K562 (cell line): Measurements from ENCODE around the gene ZNF165. TPM values are rescaled to one million over a fixed set of nuclear protein-coding genes. Genes with fewer than 3 reads are reported as not detected.

Source experiments
- BCOR ChIP-seq: fragments of 450-650 bp; IDR thresholded peaks from 2 replicates; pipeline ENCODE4 v1.6.1; 2016
- CREB3L1 ChIP-seq: fragments of 450-650 bp; IDR thresholded peaks from 2 replicates; pipeline ENCODE4 v1.6.1; 2014; ENCODE audit warnings: low read depth, mild to moderate bottlenecking, moderate library complexity, borderline replicate concordance
- DMBX1 ChIP-seq: fragments of 250-450 bp; sonication (Bioruptor Pico); IDR thresholded peaks from 2 replicates; pipeline ENCODE4 v1.8.0; 2022; ENCODE audit warnings: inconsistent platforms, mild to moderate bottlenecking, moderate library complexity, borderline replicate concordance
- GTF2A2 ChIP-seq: IDR thresholded peaks from 2 replicates; pipeline ENCODE4 v1.6.1; 2016; ENCODE audit warnings: mild to moderate bottlenecking, missing genetic modification characterization, missing compliant biosample characterization
- MECOM ChIP-seq: fragments of 250-450 bp; sonication (Bioruptor Pico); IDR thresholded peaks from 2 replicates; pipeline ENCODE4 v1.8.0; 2022; ENCODE audit warnings: inconsistent platforms
- MYNN ChIP-seq, 2 experiments: sonication (generic); formaldehyde crosslinking in 1 of 2; IDR thresholded peaks; 2 replicates each; pipeline versions ENCODE4 v1.5.0 to v1.6.1; 2016 to 2020; ENCODE audit warnings: antibody characterized with exemption in 1 of 2, missing genetic modification reagents in 1 of 2
- NFIC ChIP-seq: fragments of 450-650 bp; IDR thresholded peaks from 2 replicates; pipeline ENCODE4 v1.6.1; 2017; ENCODE audit warnings: mild to moderate bottlenecking, inconsistent platforms
- NR2C1 ChIP-seq, 2 experiments: fragments of 450-650 bp; IDR thresholded peaks; 2 replicates each; pipeline ENCODE4 v1.6.1; 2017; ENCODE audit warnings: mild to moderate bottlenecking in 2 of 2, antibody characterized with exemption in 1 of 2, inconsistent platforms in 1 of 2, missing compliant biosample characterization in 1 of 2, missing genetic modification characterization in 1 of 2
- NRF1 ChIP-seq, 2 experiments: fragments of 450-650 bp; IDR thresholded peaks in 1 of 2; conservative IDR thresholded peaks in 1 of 2; 2 replicates each; pipeline ENCODE4 v1.6.1; 2014; ENCODE audit warnings: mild to moderate bottlenecking in 2 of 2
- POLR2G ChIP-seq: fragments of 200-400 bp; formaldehyde crosslinking; IDR thresholded peaks from 2 replicates; pipeline ENCODE4 v1.6.1; 2017; ENCODE audit warnings: low read depth, mild to moderate bottlenecking, antibody characterized with exemption, low read length, moderate library complexity
- SMC3 ChIP-seq: conservative IDR thresholded peaks from 2 replicates; pipeline ENCODE4 v1.6.1; 2011; ENCODE audit warnings: low read depth, low read length, improper control_type of control experiment; ENCODE audit not compliant: insufficient read depth
- ZFP36 ChIP-seq: fragments of 150-350 bp; IDR thresholded peaks from 2 replicates; pipeline ENCODE4 v1.6.1; 2018; ENCODE audit warnings: low read length, low read depth; ENCODE audit not compliant: partially characterized antibody
- ZNF184 ChIP-seq: sonication (generic); formaldehyde crosslinking; IDR thresholded peaks from 2 replicates; pipeline ENCODE4 v1.5.0; 2020; ENCODE audit warnings: missing genetic modification reagents
- ZNF24 ChIP-seq: fragments of 450-650 bp; IDR thresholded peaks from 2 replicates; pipeline ENCODE4 v1.6.1; 2016
- ZNF316 ChIP-seq: fragments of 450-650 bp; IDR thresholded peaks from 2 replicates; pipeline ENCODE4 v1.6.1; 2016
- ZNF589 ChIP-seq: fragments of 200-800 bp; sonication (Bioruptor generic); IDR thresholded peaks from 2 replicates; pipeline ENCODE4 v1.6.1; 2016; ENCODE audit warnings: low read depth, missing genetic modification characterization, missing compliant biosample characterization
- ZNF609 ChIP-seq: sonication (generic); formaldehyde crosslinking; IDR thresholded peaks from 2 replicates; pipeline ENCODE4 v1.8.1; 2023; ENCODE audit warnings: missing genetic modification reagents, mild to moderate bottlenecking, borderline replicate concordance
- ZNF780A ChIP-seq: fragments of 250-450 bp; sonication (Bioruptor Pico); IDR thresholded peaks from 2 replicates; pipeline ENCODE4 v1.5.0; 2021; ENCODE audit warnings: mild to moderate bottlenecking
- polyA plus RNA-seq, 8 experiments: library from polyadenylated mRNA; depleted of rRNA in 4 of 8; stranded (reverse) in 5 of 8; unstranded in 3 of 8; fragments of >200 nt; fragmentation: Nextera tagmentation in 2 of 8; fragmentation: Illumina TruSeq in 1 of 8; extraction: Ambion mirVana in 2 of 8; extraction: Trizol in 1 of 8; gene quantifications; 2 replicates each; pipeline versions ENCODE4 v1.2.1 to v1.2.3, GENCODE V29; 2011 to 2014; ENCODE audit warnings: inconsistent platforms in 1 of 8, missing spikeins in 1 of 8
- total RNA-seq, 7 experiments: library from RNA; depleted of rRNA in 6 of 7; stranded (reverse); fragments of >200 nt in 6 of 7; fragmentation: Illumina TruSeq in 2 of 7; extraction: Trizol in 2 of 7; gene quantifications; 2 replicates each; pipeline versions ENCODE4 v1.2.1 to v1.2.3, GENCODE V29; 2011 to 2021; ENCODE audit warnings: low replicate concordance in 1 of 7
- TF ChIP-seq, protein P1 (sequence below): IDR thresholded peaks from 2 replicates; pipeline ENCODE4 v1.6.1; 2011; ENCODE audit warnings: borderline replicate concordance, low read depth, mild to moderate bottlenecking, moderate library complexity, low read length; ENCODE audit not compliant: insufficient read depth, poor library complexity, severe bottlenecking

Gene ZNF165
- total and polyA plus RNA-seq, 9 of the 15 experiments (the other 6 are each of a cell fraction or from before 2014, with no cell fraction given): 0.82 to 3.6 (median 1.2) TPM

DNA sequence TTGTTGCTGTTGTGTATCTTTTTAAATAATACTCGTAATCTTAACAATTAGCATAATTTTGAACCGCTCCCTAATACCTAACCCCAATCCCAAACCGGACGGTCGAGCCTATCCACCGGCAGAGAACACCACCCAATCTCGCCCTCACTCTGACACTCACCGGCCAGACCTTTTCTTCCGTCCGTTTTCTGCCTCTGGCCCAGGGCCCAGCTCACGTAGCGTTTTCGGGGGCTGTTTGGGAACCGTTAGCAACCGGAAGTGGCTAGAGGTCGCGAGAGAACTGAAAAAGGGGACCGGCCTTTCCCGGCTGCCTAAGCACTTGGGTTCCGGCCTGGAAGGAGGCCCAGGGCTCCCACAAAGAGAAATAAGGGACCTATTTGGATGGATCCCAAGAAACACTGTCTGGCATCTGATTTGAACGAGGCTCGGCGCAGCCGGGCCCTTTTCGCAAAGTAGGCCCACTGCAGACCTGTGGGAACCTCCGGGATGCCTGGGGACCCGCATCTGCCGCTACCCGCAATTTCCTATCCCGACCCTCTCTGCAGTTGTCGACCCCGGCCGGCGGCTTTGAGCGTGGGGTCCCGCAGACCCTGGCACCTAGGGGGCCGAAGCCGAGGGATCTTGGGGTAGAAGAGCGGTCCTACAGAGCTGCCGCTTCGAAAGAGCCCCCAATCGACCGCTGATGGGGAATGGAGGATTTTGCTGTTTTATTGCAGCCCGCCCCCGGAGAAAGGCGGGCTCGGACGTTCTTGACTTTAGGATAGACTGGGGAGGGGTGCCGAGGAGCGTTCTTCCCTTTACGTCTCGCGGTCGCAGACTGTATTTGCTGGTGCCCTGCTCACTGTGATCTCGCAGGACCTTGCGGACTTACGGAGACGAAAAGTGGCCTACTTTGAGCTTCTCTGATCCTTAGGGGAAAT is 56.5 kb downstream of the ZNF165 start (continued):
- TF ChIP-seq NFIC (peak; percentile 98), NRF1 (conservative IDR thresholded peaks at IDR 0.05 in 1 of 2, IDR thresholded peaks at IDR 0.05 in 1 of 2) (peak in 1 of 2 experiments; percentile 9; a peak in 2 of 4 replicates), ZNF184 (no peak), GTF2A2 (tag) (peak; percentile 90), BCOR (peak; percentile 65; the same call in 1 of the 2 replicates), ZNF609 (CRISPR knock-in tag) (peak; percentile 70; the same call in 1 of the 2 replicates), ZNF316 (no peak), MYNN (IDR thresholded peaks at IDR 0.05) (no peak; the same call in 1 of the 2 replicates), MYNN (CRISPR knock-in tag; IDR thresholded peaks at IDR 0.05) (no peak), POLR2G (peak; percentile 91), ZNF780A (CRISPR knock-in tag) (no peak), MECOM (peak; percentile 31; the same call in 1 of the 2 replicates), ZNF589 (CRISPR knock-in tag) (peak; percentile 95), DMBX1 (peak; percentile 39; the same call in 1 of the 2 replicates), ZFP36 (peak; percentile 28), ZNF24 (peak; percentile 80), SMC3 (peak; percentile 29; the same call in 1 of the 2 replicates), NR2C1 (IDR thresholded peaks at IDR 0.05) (peak; percentile 95), NR2C1 (tag; IDR thresholded peaks at IDR 0.05) (peak; percentile 98), CREB3L1 (peak; percentile 79)
- TF ChIP-seq, protein P1, sequence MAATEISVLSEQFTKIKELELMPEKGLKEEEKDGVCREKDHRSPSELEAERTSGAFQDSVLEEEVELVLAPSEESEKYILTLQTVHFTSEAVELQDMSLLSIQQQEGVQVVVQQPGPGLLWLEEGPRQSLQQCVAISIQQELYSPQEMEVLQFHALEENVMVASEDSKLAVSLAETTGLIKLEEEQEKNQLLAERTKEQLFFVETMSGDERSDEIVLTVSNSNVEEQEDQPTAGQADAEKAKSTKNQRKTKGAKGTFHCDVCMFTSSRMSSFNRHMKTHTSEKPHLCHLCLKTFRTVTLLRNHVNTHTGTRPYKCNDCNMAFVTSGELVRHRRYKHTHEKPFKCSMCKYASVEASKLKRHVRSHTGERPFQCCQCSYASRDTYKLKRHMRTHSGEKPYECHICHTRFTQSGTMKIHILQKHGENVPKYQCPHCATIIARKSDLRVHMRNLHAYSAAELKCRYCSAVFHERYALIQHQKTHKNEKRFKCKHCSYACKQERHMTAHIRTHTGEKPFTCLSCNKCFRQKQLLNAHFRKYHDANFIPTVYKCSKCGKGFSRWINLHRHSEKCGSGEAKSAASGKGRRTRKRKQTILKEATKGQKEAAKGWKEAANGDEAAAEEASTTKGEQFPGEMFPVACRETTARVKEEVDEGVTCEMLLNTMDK: no peak
